ENCODE results near the gene ZFAND3.

GRCh38 chr6:37952027-37952426 lies 132.5 kb downstream of the ZFAND3 start:
- TF ChIP-seq POLR2AphosphoS5 (IDR thresholded peaks at IDR 0.05; ENCODE audit: low read depth, low read length) (no peak), TAF1 (IDR thresholded peaks at IDR 0.05; ENCODE audit: borderline replicate concordance, low read depth, low read length) (no peak)
